Astrocyte (in vitro differentiated cells and primary cell): Measurements from ENCODE around the gene BBS12. TPM values are rescaled to one million over a fixed set of nuclear protein-coding genes. Genes with fewer than 3 reads are reported as not detected.

Source experiments
- DNase-seq: peaks from one replicate; pipeline ENCODE4 v3.0.0-alpha.2; 2010; ENCODE audit warnings: low read depth
- FAIRE-seq: peaks from 2 replicates; lab custom pipeline; 2011; peaks lifted over from hg19 to GRCh38; lab: Jason Lieb, UNC
- H2AFZ ChIP-seq: 2 replicates; pipeline ENCODE4 v1.6.0; 2012; ENCODE audit warnings: low read depth, low read length, inconsistent platforms
- H3K27ac ChIP-seq: 2 replicates; pipeline ENCODE4 v1.5.1; 2011; ENCODE audit warnings: low read depth, low read length, inconsistent platforms
- H3K27me3 ChIP-seq: 2 replicates; pipeline ENCODE4 v1.6.0; 2011; ENCODE audit warnings: low read length, inconsistent platforms; ENCODE audit not compliant: insufficient read depth
- H3K36me3 ChIP-seq: 2 replicates; pipeline ENCODE4 v1.5.1; 2011; ENCODE audit warnings: low read length, inconsistent platforms; ENCODE audit not compliant: insufficient read depth
- H3K4me1 ChIP-seq: 2 replicates; pipeline ENCODE4 v1.5.1; 2011; ENCODE audit warnings: low read length, inconsistent platforms; ENCODE audit not compliant: insufficient read depth
- H3K4me2 ChIP-seq: 2 replicates; pipeline ENCODE4 v1.6.0; 2012; ENCODE audit warnings: low read length, inconsistent platforms
- H3K4me3 ChIP-seq: 2 replicates; pipeline ENCODE4 v1.5.1; 2011; ENCODE audit warnings: low read depth, mild to moderate bottlenecking, low read length, inconsistent platforms; ENCODE audit not compliant: insufficient read depth
- H3K79me2 ChIP-seq: 2 replicates; pipeline ENCODE4 v1.6.0; 2012; ENCODE audit warnings: mild to moderate bottlenecking, low read length, inconsistent platforms; ENCODE audit not compliant: insufficient read depth
- H3K9ac ChIP-seq: 2 replicates; pipeline ENCODE4 v1.6.0; 2012; ENCODE audit warnings: mild to moderate bottlenecking, low read length, inconsistent platforms
- H3K9me3 ChIP-seq: 2 replicates; pipeline ENCODE4 v1.5.1; 2012; ENCODE audit warnings: low read depth, mild to moderate bottlenecking, low read length, inconsistent platforms; ENCODE audit not compliant: insufficient read depth
- H4K20me1 ChIP-seq: 2 replicates; pipeline ENCODE4 v1.6.0; 2012; ENCODE audit warnings: low read length, inconsistent platforms; ENCODE audit not compliant: insufficient read depth
- H3K27ac Mint-ChIP-seq: one replicate; pipeline ENCODE4 v1.8.0; 2021; ENCODE audit warnings: mild to moderate bottlenecking, mixed read lengths; ENCODE audit not compliant: unreplicated experiment
- H3K27me3 Mint-ChIP-seq: one replicate; pipeline ENCODE4 v1.8.0; 2021; ENCODE audit warnings: low read depth, mixed read lengths; ENCODE audit not compliant: unreplicated experiment
- H3K36me3 Mint-ChIP-seq: one replicate; pipeline ENCODE4 v1.8.0; 2021; ENCODE audit warnings: low read depth, mixed read lengths; ENCODE audit not compliant: unreplicated experiment
- H3K4me1 Mint-ChIP-seq: one replicate; pipeline ENCODE4 v1.8.0; 2021; ENCODE audit warnings: low read depth, mixed read lengths; ENCODE audit not compliant: unreplicated experiment
- H3K4me3 Mint-ChIP-seq: one replicate; pipeline ENCODE4 v1.8.0; 2021; ENCODE audit warnings: mild to moderate bottlenecking, moderate library complexity, mixed read lengths; ENCODE audit not compliant: unreplicated experiment
- H3K9me3 Mint-ChIP-seq: one replicate; pipeline ENCODE4 v1.8.0; 2021; ENCODE audit warnings: mild to moderate bottlenecking, mixed read lengths; ENCODE audit not compliant: unreplicated experiment
- CTCF ChIP-seq: IDR thresholded peaks from 2 replicates; pipeline ENCODE4 v1.5.1; 2011; ENCODE audit warnings: low read depth, mild to moderate bottlenecking, inconsistent platforms, low read length, moderate library complexity; ENCODE audit not compliant: insufficient read depth
- EZH2 ChIP-seq: IDR thresholded peaks from 2 replicates; pipeline ENCODE4 v1.6.1; 2012; ENCODE audit warnings: mild to moderate bottlenecking, low read length, inconsistent platforms; ENCODE audit not compliant: insufficient read depth
- total RNA-seq: library from RNA; stranded (reverse); gene quantifications from 2 replicates; pipeline ENCODE4 v1.2.1, GENCODE V29; 2021

Gene BBS12
- total RNA-seq, 1 donor from 2014 or later, result 4.7 TPM

DNA sequence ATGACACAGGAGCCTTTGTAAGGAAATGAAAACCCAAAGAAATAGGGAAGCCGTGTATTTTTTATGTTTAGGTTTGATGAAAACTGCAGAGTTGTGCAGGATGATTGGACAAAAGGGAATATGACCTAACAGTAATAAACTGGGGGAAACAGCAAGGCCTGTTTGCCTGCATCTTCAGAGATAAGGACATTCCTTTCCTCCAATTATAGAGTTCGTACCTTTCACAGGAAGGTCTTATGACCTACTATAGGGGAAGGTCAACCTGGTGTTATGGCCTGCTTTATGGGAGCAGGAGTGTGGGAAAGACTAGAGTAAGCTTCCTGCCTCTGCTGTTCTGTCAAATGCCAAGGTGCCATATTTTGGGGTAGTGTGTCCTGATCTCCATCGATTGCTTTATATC, 42.5 kb downstream of the BBS12 start:
- Histone ChIP-seq H3K27me3 (no peaks in the 10 kb centered on the region), H3K4me1 (peaks cover 10% of the 10 kb centered on the region), H4K20me1 (no peaks in the 10 kb centered on the region), H3K9me3 (no peaks in the 10 kb centered on the region), H3K4me2 (no peak overlapping the region), H3K79me2 (no peaks in the 10 kb centered on the region), H3K4me3 (no peak overlapping the region), H3K36me3 (no peaks in the 10 kb centered on the region), H3K9ac (no peak overlapping the region), H2AFZ (no peak overlapping the region), H3K27ac (no peak overlapping the region)
- no peak overlapping the region for H3K27ac Mint-ChIP-seq
- no peaks in the 10 kb centered on the region for H3K9me3 Mint-ChIP-seq
- H3K4me1 Mint-ChIP-seq, result peaks cover 17% of the 10 kb centered on the region
- no peak overlapping the region for H3K4me3 Mint-ChIP-seq
- TF ChIP-seq CTCF, result no peak
- no peak for TF ChIP-seq EZH2
- H3K27me3 Mint-ChIP-seq, result no peaks in the 10 kb centered on the region
- FAIRE-seq, result no peak
- DNase-seq, result no peak
- no peaks in the 10 kb centered on the region for H3K36me3 Mint-ChIP-seq

DNA sequence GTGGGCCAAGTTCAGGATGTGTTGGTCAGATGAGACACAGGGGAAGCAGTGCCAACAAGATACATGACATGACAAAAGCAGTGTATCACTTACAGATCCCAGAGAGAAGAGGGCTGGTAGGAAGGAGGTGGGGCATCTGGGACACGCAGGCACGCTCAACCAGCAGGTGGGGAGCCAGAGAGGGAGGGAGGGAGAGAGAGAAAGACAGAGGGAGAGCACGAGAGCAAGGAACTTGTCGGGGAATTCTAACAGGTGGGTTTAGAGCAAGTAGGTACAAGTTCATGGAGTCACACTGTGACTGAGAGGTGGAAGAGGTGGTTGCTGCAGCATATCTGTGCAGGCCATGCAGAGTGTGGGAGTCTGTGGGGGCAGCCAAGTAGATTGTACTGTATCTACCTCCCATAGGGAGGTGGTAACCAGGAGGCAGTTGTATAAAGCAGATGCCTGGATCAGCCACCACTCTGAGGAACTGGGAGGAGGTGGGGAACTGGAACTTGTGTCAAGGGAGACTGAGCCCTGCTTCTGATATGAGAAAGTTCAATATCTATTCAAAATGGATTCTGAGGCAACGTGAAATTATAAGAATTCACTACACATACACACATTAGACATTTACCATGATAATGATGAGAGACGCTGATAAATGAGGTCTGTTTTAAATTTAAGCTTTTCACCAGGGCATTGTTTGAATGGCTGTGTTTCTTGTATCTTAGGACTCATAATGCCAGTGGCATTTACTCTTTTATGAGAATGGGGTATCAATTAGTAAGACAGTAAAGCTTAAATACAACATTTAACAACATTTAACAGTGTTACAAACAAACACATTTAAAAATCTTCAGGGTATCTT, 43.7 kb downstream of the BBS12 start:
- H3K27ac Mint-ChIP-seq, result peak overlapping the region; percentile 54
- no peaks in the 10 kb centered on the region for H3K36me3 Mint-ChIP-seq
- no peaks in the 10 kb centered on the region for H3K9me3 Mint-ChIP-seq
- H3K4me1 Mint-ChIP-seq, result peaks cover 17% of the 10 kb centered on the region
- Histone ChIP-seq H4K20me1 (no peaks in the 10 kb centered on the region), H3K9me3 (no peaks in the 10 kb centered on the region), H3K36me3 (no peaks in the 10 kb centered on the region), H3K9ac (no peak overlapping the region), H3K27ac (no peak overlapping the region), H3K79me2 (no peaks in the 10 kb centered on the region), H3K4me3 (no peak overlapping the region), H3K4me2 (no peak overlapping the region), H3K4me1 (peaks cover 10% of the 10 kb centered on the region), H3K27me3 (no peaks in the 10 kb centered on the region), H2AFZ (peak overlapping the region; percentile 6)
- H3K27me3 Mint-ChIP-seq, result no peaks in the 10 kb centered on the region
- no peak overlapping the region for H3K4me3 Mint-ChIP-seq
- TF ChIP-seq CTCF (no peak), EZH2 (no peak)
- DNase-seq, result no peak
- FAIRE-seq, result no peak

- DNase-seq (no peak), FAIRE-seq (no peak)
- no peaks in the 10 kb centered on the region for H3K79me2 ChIP-seq
- Mint-ChIP-seq H3K9me3 (no peaks in the 10 kb centered on the region), H3K27ac (peak overlapping the region; percentile 54), H3K4me3 (no peak overlapping the region), H3K36me3 (no peaks in the 10 kb centered on the region), H3K4me1 (peaks cover 17% of the 10 kb centered on the region), H3K27me3 (no peaks in the 10 kb centered on the region)
- no peaks in the 10 kb centered on the region for H4K20me1 ChIP-seq
- H3K9ac ChIP-seq, result no peak overlapping the region
- no peaks in the 10 kb centered on the region for H3K9me3 ChIP-seq
- no peak for TF ChIP-seq EZH2
- TF ChIP-seq CTCF, result no peak
- H3K27ac ChIP-seq, result peak overlapping the region; percentile 69
- H3K4me3 ChIP-seq, result no peak overlapping the region
- H3K27me3 ChIP-seq, result no peaks in the 10 kb centered on the region
- no peak overlapping the region for H3K4me2 ChIP-seq
- no peak overlapping the region for H2AFZ ChIP-seq
- H3K36me3 ChIP-seq, result no peaks in the 10 kb centered on the region
- H3K4me1 ChIP-seq, result peaks cover 10% of the 10 kb centered on the region
Measured at GRCh38 chr4:122776916-122777315, 44.4 kb downstream of the BBS12 start.
